Activated CD4-positive, alpha-beta T cell treated with anti-CD3 and anti-CD28 coated beads for 24 hours (primary cell): Measurements from ENCODE around the gene GRXCR1.

ENCODE experiments used
- DNase-seq, 2 donors: peaks; one replicate each; pipeline ENCODE4 v3.0.0-alpha.2; 2020; ENCODE audit warnings: low read depth in 2 of 2

Gene GRXCR1

GRCh38 chr4:42927946-42928345 is 35.4 kb downstream of the GRXCR1 start:
- no peak for DNase-seq

GRCh38 chr4:42928582-42928981 is 36.1 kb downstream of the GRXCR1 start:
- DNase-seq, result no peak

GRCh38 chr4:42942216-42942615 is 49.7 kb downstream of the GRXCR1 start:
- DNase-seq, result no peak

GRCh38 chr4:42945874-42946273 is 53.4 kb downstream of the GRXCR1 start:
- DNase-seq, result no peak

GRCh38 chr4:42953321-42953720 is 60.8 kb downstream of the GRXCR1 start:
- no peak for DNase-seq

- no peak for DNase-seq
These were observed 62.6 kb downstream of the GRXCR1 start for GRCh38 chr4:42954963-42955669.

GRCh38 chr4:42955746-42956505 is 63.4 kb downstream of the GRXCR1 start:
- DNase-seq, result no peak

GRCh38 chr4:42965326-42965725 is 72.8 kb downstream of the GRXCR1 start:
- DNase-seq, result no peak

GRCh38 chr4:42985976-42986375 is 93.5 kb downstream of the GRXCR1 start:
- no peak for DNase-seq

- DNase-seq, result no peak
These were observed 102.9 kb downstream of the GRXCR1 start for GRCh38 chr4:42995343-42995944.

- DNase-seq, result no peak
These were observed 116.3 kb downstream of the GRXCR1 start for GRCh38 chr4:43008793-43009192.

GRCh38 chr4:43014256-43014655 is 121.7 kb downstream of the GRXCR1 start:
- no peak for DNase-seq

- DNase-seq, result no peak
These were observed 149.1 kb downstream of the GRXCR1 start for GRCh38 chr4:43041632-43042031.

- DNase-seq, result no peak
These were observed 154.5 kb downstream of the GRXCR1 start for GRCh38 chr4:43047058-43047457.

GRCh38 chr4:43048570-43048969 is 156.1 kb downstream of the GRXCR1 start:
- no peak for DNase-seq

GRCh38 chr4:43049326-43049725 is 156.8 kb downstream of the GRXCR1 start:
- DNase-seq, result no peak

- no peak for DNase-seq
These were observed 173.9 kb downstream of the GRXCR1 start for GRCh38 chr4:43066415-43066814.

GRCh38 chr4:43071069-43071468 is 178.6 kb downstream of the GRXCR1 start:
- no peak for DNase-seq
